NCI-H345 (cell line): Measurements from ENCODE around the gene FAM9A.

Source experiments
- DNase-seq: peaks from one replicate; lab custom pipeline; 2025; lab: John Stamatoyannopoulos, UW

FAM9A gene

GRCh38 chrX:8801041-8801599 lies at the start of gene FAM9A:
Gene FAM9A, minus strand, starts transcription at chrX:8801383. Its CDS starts 1,212 bp downstream, at chrX:8800171.
- DNase-seq: no peak

DNA sequence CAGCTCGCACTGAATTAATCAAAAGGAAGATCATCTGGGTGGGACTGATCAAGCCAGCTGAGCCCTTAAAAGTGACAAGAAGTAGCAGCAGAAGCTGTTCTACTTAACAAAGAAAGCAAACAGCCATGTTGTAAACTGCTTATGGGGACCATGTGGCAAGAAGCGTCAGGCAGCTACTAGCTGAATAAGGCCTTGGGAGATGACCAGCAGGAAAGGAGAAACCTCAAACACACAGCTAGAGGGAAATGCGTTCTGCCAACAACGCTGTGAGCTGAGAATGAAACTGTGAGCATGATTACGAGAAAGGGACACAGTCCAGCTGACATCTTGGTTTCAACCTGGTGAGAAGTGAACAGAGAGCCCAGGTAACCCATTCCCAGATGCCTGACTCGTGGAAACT lies 49.3 kb upstream of the FAM9A start:
- DNase-seq: no peak

- DNase-seq: no peak
These were observed 48.8 kb upstream of the FAM9A start for GRCh38 chrX:8849945-8850344.

DNA sequence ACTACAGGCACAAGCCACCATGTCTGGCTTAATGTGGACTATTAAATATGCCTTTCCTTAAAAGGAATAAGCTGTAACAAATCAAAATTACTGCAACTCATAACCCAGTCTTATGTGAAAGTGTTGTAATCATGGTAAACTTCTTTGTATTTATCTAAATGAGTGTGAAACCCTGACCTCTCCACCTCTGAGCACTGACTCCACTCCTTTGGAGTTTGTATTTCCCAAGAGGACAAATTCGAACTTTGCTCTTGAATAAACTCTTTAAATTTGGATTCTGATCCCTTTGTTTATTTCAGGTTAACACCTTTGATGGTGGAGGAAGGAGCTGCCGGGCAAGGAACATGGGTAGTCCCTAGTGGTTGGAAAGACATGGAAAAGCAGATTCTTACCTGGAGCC lies 48.3 kb upstream of the FAM9A start:
- no peak for DNase-seq

DNA sequence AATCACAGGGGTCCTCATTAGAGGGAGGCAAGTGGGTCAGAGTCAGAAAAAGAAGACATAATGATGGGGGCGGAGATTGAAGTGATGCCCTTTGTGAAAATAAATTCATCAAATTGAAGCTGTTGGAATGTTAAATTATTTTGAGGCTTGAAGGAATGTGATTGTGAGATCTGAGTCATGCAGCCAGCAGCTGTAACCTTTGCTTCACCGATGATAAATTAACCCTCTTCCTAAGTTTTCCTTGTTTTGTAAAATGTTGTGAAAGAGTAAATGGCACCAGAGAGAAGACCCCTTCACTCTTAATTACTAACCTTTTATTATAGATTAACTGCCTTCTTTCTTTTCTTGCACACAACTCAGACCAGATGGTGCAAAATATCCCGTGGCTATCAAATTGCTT lies 47.7 kb upstream of the FAM9A start:
- DNase-seq: no peak

DNA sequence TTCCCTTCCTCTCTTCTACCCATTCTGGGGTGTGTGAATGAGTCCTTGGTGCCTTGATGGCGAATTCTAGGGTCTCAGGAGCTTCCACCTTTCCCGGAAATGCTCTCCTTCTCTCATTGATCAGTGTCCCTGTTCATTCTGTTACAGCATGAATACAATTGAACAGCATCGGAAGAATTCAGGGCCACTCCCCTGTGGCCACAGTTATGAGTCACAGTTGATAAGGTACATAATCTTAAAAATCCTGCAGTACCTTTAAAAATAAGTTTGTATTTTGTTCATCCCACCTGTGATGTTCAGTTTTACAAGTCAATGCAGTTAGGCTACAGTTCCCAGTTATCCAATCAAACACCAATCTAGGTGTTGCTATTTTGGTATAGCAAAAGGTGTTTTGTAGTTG lies 47.3 kb upstream of the FAM9A start:
- no peak for DNase-seq

- no peak for DNase-seq
These were observed 46.2 kb upstream of the FAM9A start for GRCh38 chrX:8847360-8847759.

DNA sequence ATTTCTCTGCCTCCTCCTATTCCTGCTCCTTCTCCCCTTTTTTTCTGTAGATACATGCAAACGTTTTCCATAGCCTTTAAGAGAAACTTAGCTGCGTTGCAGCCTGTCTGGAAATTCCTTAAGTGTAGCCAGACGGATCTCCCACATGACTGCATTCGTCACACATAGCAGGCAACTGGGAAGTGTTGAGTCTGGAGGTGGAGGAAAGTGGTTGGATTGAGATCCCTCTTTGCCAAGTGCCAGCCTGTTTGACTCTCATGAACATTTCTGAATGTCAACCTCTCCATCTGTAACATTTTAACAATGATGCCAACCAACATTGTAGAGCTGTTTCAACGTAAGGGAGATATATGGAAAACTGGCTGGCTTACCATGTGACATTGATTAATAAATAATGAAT lies 45.1 kb upstream of the FAM9A start:
- no peak for DNase-seq

DNA sequence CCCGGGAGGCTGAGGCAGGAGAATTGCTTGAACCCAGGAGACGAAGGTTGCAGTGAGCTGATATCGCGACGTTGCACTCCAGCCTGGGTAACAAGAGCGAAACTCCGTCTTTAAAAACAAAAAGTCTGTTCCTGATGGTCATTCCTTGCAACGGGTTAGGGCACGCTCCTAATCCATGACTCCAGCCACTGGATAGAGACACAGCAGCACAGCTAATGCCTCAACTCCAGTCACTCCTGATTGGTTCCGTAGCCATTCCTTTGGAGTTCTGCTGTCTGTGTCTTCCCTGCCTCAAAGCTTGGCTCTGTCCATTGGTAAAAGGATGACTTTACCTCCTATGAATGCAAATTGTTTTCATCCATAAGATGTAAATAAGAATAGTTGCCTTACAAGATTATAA lies 44.3 kb upstream of the FAM9A start:
- no peak for DNase-seq

DNA sequence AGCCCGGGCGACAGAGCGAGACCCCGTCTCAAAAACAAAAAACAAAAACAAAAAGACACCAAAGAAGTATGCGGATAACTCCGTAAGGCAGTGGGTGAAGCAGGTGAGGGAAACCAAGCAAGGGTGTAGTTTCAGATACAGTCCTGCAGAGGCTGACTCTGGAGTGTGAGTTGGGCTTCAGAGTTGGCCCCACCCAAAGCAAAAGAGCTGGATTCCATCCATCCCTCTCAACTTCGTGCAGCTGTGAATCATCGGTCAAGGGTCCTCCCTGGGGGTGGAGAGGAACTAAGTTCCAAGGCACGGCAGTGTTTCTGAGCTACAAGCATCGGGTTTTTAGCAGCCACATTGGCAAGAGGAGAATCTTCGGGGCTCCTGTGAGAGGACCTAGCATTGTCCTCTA lies 43.9 kb upstream of the FAM9A start:
- DNase-seq: no peak

DNA sequence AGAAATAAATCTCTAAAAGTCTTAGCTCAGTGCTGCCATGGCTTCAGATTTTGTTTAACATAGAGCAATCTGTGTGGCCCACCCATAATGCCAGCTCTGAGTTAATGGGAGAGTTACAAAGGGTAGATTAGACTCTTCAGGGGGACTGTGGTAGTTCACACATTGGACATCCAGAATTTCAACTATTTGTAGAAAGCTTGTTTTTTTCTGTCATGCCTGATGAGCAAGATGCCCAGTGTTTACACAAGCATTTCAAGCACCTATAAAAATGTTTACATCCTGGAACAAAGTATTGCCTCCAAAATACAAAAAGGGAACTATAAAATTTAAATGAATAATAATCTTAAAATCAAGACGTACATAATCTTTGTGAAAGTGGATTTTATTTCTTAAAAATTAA lies 43.0 kb upstream of the FAM9A start:
- no peak for DNase-seq

- no peak for DNase-seq
These were observed 40.7 kb upstream of the FAM9A start for GRCh38 chrX:8841911-8842310.

GRCh38 chrX:8834392-8834791 lies 33.2 kb upstream of the FAM9A start:
- no peak for DNase-seq

DNA sequence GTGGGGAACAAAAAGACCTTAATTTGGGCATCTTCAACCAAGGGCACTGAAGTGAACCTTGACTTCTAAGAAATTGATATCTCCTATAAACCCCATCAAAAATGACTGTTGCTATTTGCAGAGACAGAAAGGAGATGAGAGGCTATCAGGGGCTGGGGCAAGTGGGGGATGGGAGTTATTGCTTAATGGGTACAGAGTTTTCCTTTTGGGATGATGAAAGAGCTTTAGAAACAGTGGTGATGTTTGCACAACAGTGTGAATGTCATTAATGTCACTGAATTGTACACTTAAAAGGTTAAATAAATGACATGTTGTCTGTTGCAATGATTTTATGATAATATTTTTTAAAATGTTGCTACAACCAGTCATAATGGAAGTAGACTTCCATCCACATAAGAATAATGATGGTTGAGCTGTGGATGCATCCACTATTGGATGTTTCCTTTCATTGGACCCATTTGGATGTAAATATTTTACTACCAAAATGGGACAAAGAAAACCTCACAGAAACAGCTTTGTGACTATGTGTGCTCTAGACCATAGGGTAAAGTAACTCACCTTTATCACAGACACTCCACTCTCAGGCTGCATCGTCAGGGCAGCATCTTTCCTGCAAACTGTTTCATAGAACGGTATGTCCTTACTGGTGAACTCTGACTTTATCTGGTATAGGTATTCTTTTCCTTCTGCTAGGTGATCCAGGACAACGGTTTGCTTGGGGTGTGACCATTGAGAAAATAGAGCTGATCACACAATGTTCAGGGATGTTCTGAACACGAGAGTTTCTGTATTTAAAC lies 31.6 kb upstream of the FAM9A start:
- no peak for DNase-seq

GRCh38 chrX:8823698-8824097 lies 22.5 kb upstream of the FAM9A start:
- no peak for DNase-seq

GRCh38 chrX:8822002-8822401 lies 20.8 kb upstream of the FAM9A start:
- DNase-seq: no peak

GRCh38 chrX:8820910-8821527 lies 19.8 kb upstream of the FAM9A start:
- no peak for DNase-seq

- DNase-seq: peak; percentile 59
These were observed 14.4 kb upstream of the FAM9A start for GRCh38 chrX:8815460-8816065.

DNA sequence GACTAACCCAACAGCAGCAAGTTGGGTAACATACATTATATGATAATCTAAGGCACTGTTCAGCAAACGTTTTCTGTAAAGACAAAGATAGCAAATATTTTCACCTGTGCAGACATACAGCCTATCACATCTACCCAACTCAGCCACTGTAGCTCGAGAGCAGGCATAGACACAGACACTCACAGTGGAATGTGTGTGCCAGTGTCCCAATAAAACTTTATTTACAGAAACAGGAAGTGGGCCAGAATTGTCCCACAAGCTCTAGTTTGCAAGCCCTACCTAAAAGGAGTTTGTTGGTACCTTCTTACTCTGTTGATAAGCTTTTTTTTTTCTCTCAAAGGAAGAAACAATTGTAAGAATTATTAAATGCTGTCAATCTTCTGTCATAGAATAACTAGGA lies 11.9 kb upstream of the FAM9A start:
- no peak for DNase-seq

DNA sequence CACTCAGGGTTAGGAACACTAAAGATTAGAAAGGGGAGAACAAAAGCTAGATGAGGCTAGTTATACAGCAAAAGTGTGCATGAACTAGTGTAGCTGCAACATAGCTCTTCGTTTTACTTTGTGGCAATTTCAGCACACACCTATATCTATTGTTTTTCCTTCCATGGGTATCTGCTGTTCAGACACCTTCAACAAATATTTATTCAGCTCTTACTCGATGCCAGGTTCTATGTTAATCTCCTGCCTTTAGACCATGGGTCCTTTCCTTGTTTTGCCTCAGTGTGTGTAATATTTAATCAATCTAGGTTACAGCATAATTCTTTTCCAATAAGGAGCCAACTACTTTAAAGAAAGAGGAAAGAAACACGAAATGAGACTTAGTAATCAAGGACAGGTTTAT lies 10.4 kb upstream of the FAM9A start:
- no peak for DNase-seq

DNA sequence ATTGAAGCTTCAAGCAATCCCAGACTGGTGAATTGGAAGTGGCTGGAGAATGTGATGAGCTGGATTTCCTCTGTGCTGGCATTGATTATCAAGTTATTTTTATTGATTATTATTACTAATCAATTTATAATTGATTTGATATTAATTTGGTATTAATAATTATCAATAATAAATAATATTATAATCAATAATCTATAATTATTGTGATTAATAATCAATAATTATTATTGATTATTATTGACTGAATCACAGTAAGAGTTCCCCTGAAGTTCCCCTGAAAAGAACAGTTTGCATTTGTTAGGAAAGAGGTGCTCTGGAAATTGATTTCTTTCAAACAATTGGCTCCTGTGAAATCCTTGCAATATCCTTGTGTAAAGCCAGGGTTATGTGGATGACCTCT lies 7.5 kb upstream of the FAM9A start:
- no peak for DNase-seq

DNA sequence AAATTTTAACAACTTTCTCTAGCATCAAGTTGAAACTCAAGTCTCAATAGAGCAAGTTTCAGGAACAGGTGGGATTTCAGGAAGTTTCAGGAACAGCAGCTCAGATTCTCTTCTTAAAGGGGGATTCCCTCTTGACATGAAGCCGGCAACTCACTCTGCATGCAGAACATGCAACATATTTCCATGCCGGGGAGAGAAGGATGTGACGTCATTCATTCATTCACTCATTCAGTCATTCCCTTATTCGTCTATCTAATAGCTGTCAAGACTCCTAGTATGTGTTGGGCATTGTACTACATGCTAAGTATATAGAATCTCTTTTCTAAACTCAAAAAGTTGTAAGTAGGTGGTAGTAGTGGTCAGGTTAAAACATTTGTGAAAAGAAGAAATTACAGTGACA lies 4.8 kb upstream of the FAM9A start:
- DNase-seq: no peak

DNA sequence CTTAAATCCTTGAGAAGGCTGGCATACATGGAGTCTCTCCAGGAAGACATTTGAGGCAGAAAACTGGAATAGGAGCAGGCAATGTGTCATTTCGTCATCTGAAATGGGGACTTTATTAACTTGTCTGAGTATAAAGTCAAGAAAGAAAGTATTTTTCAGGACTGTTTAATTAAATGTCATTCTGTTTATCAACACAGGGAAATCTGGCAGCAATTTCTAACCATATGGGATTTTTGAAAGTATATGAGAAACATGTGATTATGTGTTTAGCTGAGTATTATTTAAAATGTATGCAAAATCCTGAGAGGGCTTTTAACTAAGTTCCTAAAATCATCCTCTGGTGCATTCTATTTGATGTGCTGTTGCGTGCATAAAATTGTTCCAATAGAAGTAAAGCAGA lies 3.9 kb upstream of the FAM9A start:
- DNase-seq: no peak
